Tibial nerve (tissue), 3 donors: ENCODE data around the gene PLA2G2E.

ENCODE experiments used
- CTCF ChIP-seq, 5 experiments: fragments of 200-600 bp in 3 of 5; fragments of 450-650 bp in 2 of 5; sonication (generic) in 3 of 5; IDR thresholded peaks; one replicate each; pipeline ENCODE4 v1.5.1; 2016 to 2019; ENCODE audit warnings: antibody characterized with exemption in 5 of 5, mild to moderate bottlenecking in 3 of 5, moderate library complexity in 2 of 5
- POLR2A ChIP-seq, 2 donors: fragments of 450-650 bp; IDR thresholded peaks; one replicate each; pipeline ENCODE4 v1.6.1; 2017; ENCODE audit warnings: antibody characterized with exemption in 2 of 2, mild to moderate bottlenecking in 2 of 2, moderate library complexity in 2 of 2

- TF ChIP-seq CTCF (IDR thresholded peaks at IDR 0.05) = no peak
- TF ChIP-seq POLR2A (IDR thresholded peaks at IDR 0.05) = no peak
Observed at GRCh38 chr1:19893687-19894086, 29.7 kb downstream of the PLA2G2E start.
